Progenitor cell of endocrine pancreas (in vitro differentiated cells): ENCODE measurements around the gene AKT2. TPM values are rescaled to one million over a fixed set of nuclear protein-coding genes. Genes with fewer than 3 reads are reported as not detected.

Experiments
- DNase-seq: peaks from one replicate; pipeline ENCODE4 v3.0.0; 2021; ENCODE audit warnings: low spot score; ENCODE audit not compliant: unreplicated experiment
- H3K27ac Mint-ChIP-seq: 2 replicates; pipeline ENCODE4 v1.8.0; 2021; ENCODE audit warnings: mild to moderate bottlenecking, moderate library complexity, mixed read lengths
- H3K27me3 Mint-ChIP-seq: 2 replicates; pipeline ENCODE4 v1.8.0; 2021; ENCODE audit warnings: mixed read lengths
- H3K36me3 Mint-ChIP-seq: 2 replicates; pipeline ENCODE4 v1.8.0; 2022; ENCODE audit warnings: mixed read lengths; ENCODE audit not compliant: insufficient read depth
- H3K4me1 Mint-ChIP-seq: 2 replicates; pipeline ENCODE4 v1.8.0; 2021; ENCODE audit warnings: low read depth, mixed read lengths
- H3K4me3 Mint-ChIP-seq: 2 replicates; pipeline ENCODE4 v1.8.0; 2021; ENCODE audit warnings: low read depth, mild to moderate bottlenecking, moderate library complexity, mixed read lengths
- H3K9me3 Mint-ChIP-seq: 2 replicates; pipeline ENCODE4 v1.8.0; 2021; ENCODE audit warnings: low read depth, mixed read lengths
- CTCF ChIP-seq: fragments of 200-600 bp; sonication (generic); IDR thresholded peaks from one replicate; pipeline ENCODE4 v1.5.0; 2021; ENCODE audit warnings: antibody characterized with exemption, mild to moderate bottlenecking; ENCODE audit not compliant: unreplicated experiment
- total RNA-seq: library from RNA; stranded (reverse); gene quantifications from 2 replicates; pipeline ENCODE4 v1.2.1, GENCODE V29; 2021

The AKT2 gene
- total RNA-seq, 1 donor from 2014 or later = 200 TPM

GRCh38 chr19:40322951-40323615, 37.9 kb upstream of the AKT2 start:
- Mint-ChIP-seq H3K9me3 (no peaks in the 10 kb centered on the region), H3K36me3 (peaks cover 23% of the 10 kb centered on the region), H3K4me3 (no peak overlapping the region), H3K4me1 (no peaks in the 10 kb centered on the region), H3K27me3 (no peaks in the 10 kb centered on the region), H3K27ac (no peak overlapping the region)
- DNase-seq = no peak
- TF ChIP-seq CTCF = no peak

GRCh38 chr19:40322271-40322610, 37.1 kb upstream of the AKT2 start:
- Mint-ChIP-seq H3K9me3 (no peaks in the 10 kb centered on the region), H3K27me3 (no peaks in the 10 kb centered on the region), H3K4me3 (no peak overlapping the region), H3K4me1 (no peaks in the 10 kb centered on the region), H3K27ac (no peak overlapping the region), H3K36me3 (peaks cover 25% of the 10 kb centered on the region)
- TF ChIP-seq CTCF = no peak
- no peak for DNase-seq

GRCh38 chr19:40321566-40322270, 36.6 kb upstream of the AKT2 start:
- Mint-ChIP-seq H3K27me3 (no peaks in the 10 kb centered on the region), H3K36me3 (peaks cover 25% of the 10 kb centered on the region), H3K4me3 (no peak overlapping the region), H3K27ac (no peak overlapping the region), H3K4me1 (no peaks in the 10 kb centered on the region), H3K9me3 (no peaks in the 10 kb centered on the region)
- no peak for TF ChIP-seq CTCF
- DNase-seq = no peak

- H3K9me3 Mint-ChIP-seq = no peaks in the 10 kb centered on the region
- no peaks in the 10 kb centered on the region for H3K4me1 Mint-ChIP-seq
- no peak overlapping the region for H3K4me3 Mint-ChIP-seq
- peaks cover 25% of the 10 kb centered on the region for H3K36me3 Mint-ChIP-seq
- no peak for DNase-seq
- H3K27ac Mint-ChIP-seq = no peak overlapping the region
- no peaks in the 10 kb centered on the region for H3K27me3 Mint-ChIP-seq
- TF ChIP-seq CTCF = no peak
Measured at GRCh38 chr19:40321076-40321475, 35.9 kb upstream of the AKT2 start.

GRCh38 chr19:40320558-40320935, 35.4 kb upstream of the AKT2 start:
- Mint-ChIP-seq H3K4me1 (no peaks in the 10 kb centered on the region), H3K27ac (no peak overlapping the region), H3K9me3 (no peaks in the 10 kb centered on the region), H3K27me3 (no peaks in the 10 kb centered on the region), H3K4me3 (no peak overlapping the region), H3K36me3 (peaks cover 22% of the 10 kb centered on the region)
- TF ChIP-seq CTCF = no peak
- DNase-seq = no peak
